Measurements from ENCODE around the gene SQSTM1.

DNA sequence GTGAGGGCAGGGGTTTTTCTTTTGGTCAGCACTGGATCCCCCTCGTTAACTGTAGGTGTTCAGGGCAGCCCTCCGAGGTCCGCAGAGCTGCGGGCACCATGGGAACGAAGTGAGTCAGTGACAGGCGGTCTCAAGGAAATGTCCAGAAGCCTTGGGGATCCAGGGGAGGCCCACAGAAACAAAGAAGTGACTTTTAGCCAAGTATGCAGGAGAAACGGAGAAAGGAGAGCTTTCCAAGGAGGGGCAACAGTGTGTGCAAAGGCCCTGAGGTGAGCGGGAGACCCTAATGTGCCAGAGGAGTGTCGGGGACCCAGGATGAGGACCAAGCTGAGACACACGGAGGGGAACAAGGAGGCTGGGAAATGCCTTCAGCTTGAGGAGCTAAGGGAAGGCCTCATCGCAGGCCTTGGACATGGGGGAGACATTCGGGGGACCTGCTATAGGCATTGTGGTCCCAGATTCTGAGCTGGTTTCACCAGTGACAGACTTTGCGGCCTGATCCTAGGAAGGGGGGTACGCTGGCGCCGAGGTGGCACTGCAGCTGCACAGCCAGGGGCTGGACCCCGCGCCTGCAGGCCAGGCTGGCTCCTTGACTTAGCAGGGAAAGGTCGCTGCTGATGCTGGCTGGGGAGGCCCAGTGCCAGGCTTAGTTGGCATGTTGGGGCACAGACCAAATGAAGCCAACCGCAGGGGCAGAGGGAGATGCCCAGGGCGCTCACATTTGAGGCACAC is 23.7 kb upstream of the SQSTM1 start:
- TF ChIP-seq, protein P1, sequence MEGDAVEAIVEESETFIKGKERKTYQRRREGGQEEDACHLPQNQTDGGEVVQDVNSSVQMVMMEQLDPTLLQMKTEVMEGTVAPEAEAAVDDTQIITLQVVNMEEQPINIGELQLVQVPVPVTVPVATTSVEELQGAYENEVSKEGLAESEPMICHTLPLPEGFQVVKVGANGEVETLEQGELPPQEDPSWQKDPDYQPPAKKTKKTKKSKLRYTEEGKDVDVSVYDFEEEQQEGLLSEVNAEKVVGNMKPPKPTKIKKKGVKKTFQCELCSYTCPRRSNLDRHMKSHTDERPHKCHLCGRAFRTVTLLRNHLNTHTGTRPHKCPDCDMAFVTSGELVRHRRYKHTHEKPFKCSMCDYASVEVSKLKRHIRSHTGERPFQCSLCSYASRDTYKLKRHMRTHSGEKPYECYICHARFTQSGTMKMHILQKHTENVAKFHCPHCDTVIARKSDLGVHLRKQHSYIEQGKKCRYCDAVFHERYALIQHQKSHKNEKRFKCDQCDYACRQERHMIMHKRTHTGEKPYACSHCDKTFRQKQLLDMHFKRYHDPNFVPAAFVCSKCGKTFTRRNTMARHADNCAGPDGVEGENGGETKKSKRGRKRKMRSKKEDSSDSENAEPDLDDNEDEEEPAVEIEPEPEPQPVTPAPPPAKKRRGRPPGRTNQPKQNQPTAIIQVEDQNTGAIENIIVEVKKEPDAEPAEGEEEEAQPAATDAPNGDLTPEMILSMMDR (IDR thresholded peaks at IDR 0.05): no peak
- TF ChIP-seq POLR2A (IDR thresholded peaks at IDR 0.05): no peak

All from adrenal gland (tissue), 5 donors.